HCT116 (cell line): ENCODE data around the gene KRTCAP3. TPM values are rescaled to one million over a fixed set of nuclear protein-coding genes. Genes with fewer than 3 reads are reported as not detected.

Source experiments
- ATAC-seq: fragments of 200-7000 bp; cut with Tn5 transposase; 2 replicates; pipeline ENCODE4 v1.9.1; 2020; ENCODE audit warnings: mild to moderate bottlenecking, moderate library complexity
- BruUV-seq: library from RNA; stranded (reverse); fragments of 400-500 nt; replicated peaks from 2 replicates; lab custom pipeline; 2021; lab: Mats Ljungman, UMichigan
- CTCF ChIA-PET: fragments of 300-600 bp; sonication (Branson Sonifier 250); formaldehyde crosslinking; loops from one replicate; lab custom pipeline; 2021; ENCODE audit warnings: antibody characterized with exemption; lab: Charles Lee
- POLR2A ChIA-PET: fragments of 300-600, 350-600 bp; sonication (Branson Sonifier 250); formaldehyde crosslinking; loops from one replicate; lab custom pipeline; 2021; ENCODE audit warnings: antibody characterized with exemption; lab: Charles Lee
- RAD21 ChIA-PET, 2 experiments: fragments of 300-600 bp; sonication (Branson Sonifier 250); formaldehyde crosslinking; loops; one replicate each; lab custom pipeline; 2023; ENCODE audit warnings: low total read pairs in 2 of 2; ENCODE audit not compliant: uncharacterized antibody in 2 of 2, unreplicated experiment in 2 of 2, low non-redundant PET in 1 of 2; lab: Charles Lee
- DNase-seq: peaks from one replicate; pipeline ENCODE4 v3.0.0-alpha.2; 2010; ENCODE audit warnings: low read depth, low spot score
- H2AFZ ChIP-seq: fragments of 200-600 bp; shearing (Covaris generic), sonication (generic); 2 replicates; pipeline ENCODE4 v1.6.1; 2017; ENCODE audit warnings: low read depth, mixed run types, mixed read lengths, antibody characterized with exemption, low read length; ENCODE audit not compliant: poor library complexity, severe bottlenecking
- H3K27ac ChIP-seq: 2 replicates; pipeline ENCODE4 v1.5.1; 2012; ENCODE audit warnings: low read depth, low read length
- H3K27me3 ChIP-seq: fragments of 200-600 bp; sonication (generic); 2 replicates; pipeline ENCODE4 v1.6.1; 2016; ENCODE audit warnings: mixed run types, low read length, mixed read lengths; ENCODE audit not compliant: insufficient read depth
- H3K36me3 ChIP-seq, 2 experiments: fragments of 200-500 bp in 1 of 2; fragments of 200-600 bp in 1 of 2; sonication (Bioruptor generic) in 1 of 2; sonication (generic) in 1 of 2; 2 replicates each; pipeline versions ENCODE4 v1.5.1 to v1.6.1; 2014 to 2016; ENCODE audit warnings: low read length in 2 of 2, inconsistent platforms in 1 of 2, mixed read lengths in 1 of 2, mixed run types in 1 of 2; ENCODE audit not compliant: insufficient read depth in 2 of 2, control insufficient read depth in 1 of 2
- H3K4me1 ChIP-seq, 2 experiments: fragments of 200-600 bp in 1 of 2; sonication (generic) in 1 of 2; 2 replicates each; pipeline versions ENCODE4 v1.5.1 to v1.6.1; 2012 to 2017; ENCODE audit warnings: low read length in 2 of 2, inconsistent platforms in 1 of 2, mild to moderate bottlenecking in 1 of 2, mixed read lengths in 1 of 2, mixed run types in 1 of 2, moderate library complexity in 1 of 2; ENCODE audit not compliant: insufficient read depth in 2 of 2, control insufficient read depth in 1 of 2
- H3K4me2 ChIP-seq: fragments of 200-600 bp; sonication (generic); 2 replicates; pipeline ENCODE4 v1.6.1; 2017; ENCODE audit warnings: mixed run types, low read length, mixed read lengths
- H3K4me3 ChIP-seq, 2 experiments: fragments of 200-600 bp in 1 of 2; sonication (generic) in 1 of 2; replicated peaks in 1 of 2; 2 replicates each; pipeline ENCODE4 v1.5.1; 2011 to 2016; ENCODE audit warnings: low read length in 2 of 2, control low read depth in 1 of 2, low read depth in 1 of 2, mild to moderate bottlenecking in 1 of 2, mixed read lengths in 1 of 2, mixed run types in 1 of 2
- H3K79me2 ChIP-seq: fragments of 200-600 bp; sonication (generic); 2 replicates; pipeline ENCODE4 v1.6.1; 2017; ENCODE audit warnings: mild to moderate bottlenecking, mixed run types, low read length, moderate library complexity, mixed read lengths; ENCODE audit not compliant: insufficient read depth
- H3K9ac ChIP-seq: fragments of 200-600 bp; sonication (generic); 2 replicates; pipeline ENCODE4 v1.6.1; 2016; ENCODE audit warnings: low read length, mixed read lengths
- H3K9me2 ChIP-seq: fragments of 200-600 bp; sonication (generic), shearing (Covaris generic); 2 replicates; pipeline ENCODE4 v1.6.1; 2017; ENCODE audit warnings: mixed run types, mild to moderate bottlenecking, moderate library complexity; ENCODE audit not compliant: insufficient read depth
- H3K9me3 ChIP-seq, 2 experiments: fragments of 200-500 bp in 1 of 2; fragments of 200-600 bp in 1 of 2; sonication (Bioruptor generic) in 1 of 2; sonication (generic) in 1 of 2; 2 replicates each; pipeline ENCODE4 v1.6.1; 2014 to 2017; ENCODE audit warnings: low read length in 2 of 2, mixed read lengths in 2 of 2, inconsistent platforms in 1 of 2, low read depth in 1 of 2, mild to moderate bottlenecking in 1 of 2, mixed run types in 1 of 2, moderate library complexity in 1 of 2; ENCODE audit not compliant: control insufficient read depth in 1 of 2, insufficient read depth in 1 of 2
- H4K20me1 ChIP-seq: fragments of 200-600 bp; sonication (generic), shearing (Covaris generic); 2 replicates; pipeline ENCODE4 v1.6.1; 2017; ENCODE audit warnings: mixed run types, mild to moderate bottlenecking, moderate library complexity; ENCODE audit not compliant: insufficient read depth
- CBX3 ChIP-seq: IDR thresholded peaks from 2 replicates; pipeline ENCODE4 v1.6.1; 2012; ENCODE audit warnings: low read depth
- CEBPB ChIP-seq: IDR thresholded peaks from 2 replicates; pipeline ENCODE4 v1.6.1; 2012; ENCODE audit warnings: low read depth
- EGR1 ChIP-seq: IDR thresholded peaks from 2 replicates; pipeline ENCODE4 v1.6.1; 2012; ENCODE audit warnings: low read depth
- ELF1 ChIP-seq: IDR thresholded peaks from 2 replicates; pipeline ENCODE4 v1.6.1; 2012; ENCODE audit warnings: low read depth, borderline replicate concordance
- EZH2 ChIP-seq: fragments of 200-600 bp; sonication (generic); IDR thresholded peaks from 2 replicates; pipeline ENCODE4 v1.6.1; 2017; ENCODE audit warnings: antibody characterized with exemption, mixed run types
- EZH2phosphoT487 ChIP-seq: fragments of 200-600 bp; IDR thresholded peaks from 2 replicates; pipeline ENCODE4 v1.6.1; 2018; ENCODE audit warnings: antibody characterized with exemption, borderline replicate concordance
- FOSL1 ChIP-seq: IDR thresholded peaks from 2 replicates; pipeline ENCODE4 v1.6.1; 2012; ENCODE audit warnings: low read depth
- JUND ChIP-seq: IDR thresholded peaks from 2 replicates; pipeline ENCODE4 v1.6.1; 2012
- MAX ChIP-seq: IDR thresholded peaks from 2 replicates; pipeline ENCODE4 v1.6.1; 2012
- POLR2A ChIP-seq: IDR thresholded peaks from 2 replicates; pipeline ENCODE4 v1.7.0; 2011; ENCODE audit warnings: borderline replicate concordance; ENCODE audit not compliant: insufficient read depth, insufficient read length; ENCODE audit errors: extremely low read depth
- RAD21 ChIP-seq: IDR thresholded peaks from 2 replicates; pipeline ENCODE4 v1.6.1; 2012; ENCODE audit warnings: low read depth, mild to moderate bottlenecking
- SIN3A ChIP-seq: IDR thresholded peaks from 2 replicates; pipeline ENCODE4 v1.6.1; 2012; ENCODE audit warnings: low read depth
- SP1 ChIP-seq: IDR thresholded peaks from 2 replicates; pipeline ENCODE4 v1.6.1; 2012; ENCODE audit warnings: low read depth
- SRF ChIP-seq: IDR thresholded peaks from 2 replicates; pipeline ENCODE4 v1.6.1; 2012; ENCODE audit warnings: low read depth
- TCF7L2 ChIP-seq: IDR thresholded peaks from 2 replicates; pipeline ENCODE4 v1.7.0; 2011; ENCODE audit warnings: borderline replicate concordance, inconsistent platforms; ENCODE audit not compliant: insufficient read depth, insufficient read length; ENCODE audit errors: extremely low read depth
- YY1 ChIP-seq: IDR thresholded peaks from 2 replicates; pipeline ENCODE4 v1.6.1; 2011; ENCODE audit warnings: low read length, low read depth, moderate library complexity, mild to moderate bottlenecking; ENCODE audit not compliant: insufficient replicate concordance; ENCODE audit errors: extremely low read depth
- ZFX ChIP-seq: fragments of 450-650 bp; IDR thresholded peaks from 2 replicates; pipeline ENCODE4 v1.6.1; 2017
- intact Hi-C: fragments of 100-400 bp; cut with micrococcal nuclease; formaldehyde crosslinking; loops from 2 replicates; pipeline ENCODE4 v1.10.0; 2022
- total RNA-seq: library from RNA; stranded (reverse); gene quantifications from one replicate; pipeline ENCODE4 v1.2.1, GENCODE V29; 2021; ENCODE audit not compliant: unreplicated experiment
- TF ChIP-seq, protein P1 (sequence below): IDR thresholded peaks from 2 replicates; pipeline ENCODE4 v1.6.1; 2011; ENCODE audit warnings: mild to moderate bottlenecking, low read length, moderate library complexity; ENCODE audit not compliant: insufficient replicate concordance; ENCODE audit errors: extremely low read depth
- TF ChIP-seq, protein P2 (sequence below): IDR thresholded peaks from 2 replicates; pipeline ENCODE4 v1.6.1; 2012
- TF ChIP-seq, protein P3 (sequence below): IDR thresholded peaks from 2 replicates; pipeline ENCODE4 v1.6.1; 2012; ENCODE audit warnings: low read depth

The KRTCAP3 gene
- total RNA-seq, 1 experiment from 2014 or later, result 65.7 TPM

DNA sequence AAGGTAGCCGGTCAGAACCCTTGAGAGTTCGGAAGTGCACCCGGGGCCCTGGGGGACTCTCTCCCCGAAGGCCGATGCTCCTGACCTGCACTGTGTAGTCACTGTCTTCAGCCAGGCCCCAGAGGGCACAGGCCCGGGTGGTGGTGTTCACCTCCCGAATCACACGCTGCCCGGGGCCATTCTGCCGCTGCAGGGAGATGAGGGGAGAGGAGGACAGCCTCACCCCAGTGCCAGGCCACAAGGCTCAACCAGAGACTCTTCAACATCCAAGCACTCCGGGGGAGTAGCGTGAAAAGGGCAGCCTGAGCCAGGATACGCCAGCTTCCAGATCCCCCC, 51.7 kb downstream of the KRTCAP3 start:
- Histone ChIP-seq H3K27ac (no peak overlapping the region), H3K36me3 (no peaks in the 10 kb centered on the region), H3K4me3 (no peak overlapping the region), H3K27me3 (peaks cover 8% of the 10 kb centered on the region; the same call in 1 of the 2 replicates), H2AFZ (no peak overlapping the region), H3K79me2 (no peaks in the 10 kb centered on the region), H3K9ac (no peak overlapping the region), H3K9me3 (no peaks in the 10 kb centered on the region), H3K4me1 (peaks cover 4 to 22% of the 10 kb centered on the region in 2 experiments), H3K9me2 (no peaks in the 10 kb centered on the region), H3K4me2 (peak overlapping the region; percentile 76), H4K20me1 (no peaks in the 10 kb centered on the region)
- ChIA-PET POLR2A (no interaction called here), CTCF (no interaction called here), RAD21 (no interaction called here)
- no peak for TF ChIP-seq SIN3A
- no peak for TF ChIP-seq EZH2phosphoT487
- no peak for TF ChIP-seq EGR1
- TF ChIP-seq ELF1, result no peak
- TF ChIP-seq SP1, result no peak
- TF ChIP-seq JUND, result no peak
- no peak for TF ChIP-seq RAD21
- no peak for TF ChIP-seq EZH2
- no peak for TF ChIP-seq MAX
- TF ChIP-seq, protein P1, sequence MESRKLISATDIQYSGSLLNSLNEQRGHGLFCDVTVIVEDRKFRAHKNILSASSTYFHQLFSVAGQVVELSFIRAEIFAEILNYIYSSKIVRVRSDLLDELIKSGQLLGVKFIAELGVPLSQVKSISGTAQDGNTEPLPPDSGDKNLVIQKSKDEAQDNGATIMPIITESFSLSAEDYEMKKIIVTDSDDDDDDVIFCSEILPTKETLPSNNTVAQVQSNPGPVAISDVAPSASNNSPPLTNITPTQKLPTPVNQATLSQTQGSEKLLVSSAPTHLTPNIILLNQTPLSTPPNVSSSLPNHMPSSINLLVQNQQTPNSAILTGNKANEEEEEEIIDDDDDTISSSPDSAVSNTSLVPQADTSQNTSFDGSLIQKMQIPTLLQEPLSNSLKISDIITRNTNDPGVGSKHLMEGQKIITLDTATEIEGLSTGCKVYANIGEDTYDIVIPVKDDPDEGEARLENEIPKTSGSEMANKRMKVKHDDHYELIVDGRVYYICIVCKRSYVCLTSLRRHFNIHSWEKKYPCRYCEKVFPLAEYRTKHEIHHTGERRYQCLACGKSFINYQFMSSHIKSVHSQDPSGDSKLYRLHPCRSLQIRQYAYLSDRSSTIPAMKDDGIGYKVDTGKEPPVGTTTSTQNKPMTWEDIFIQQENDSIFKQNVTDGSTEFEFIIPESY, result no peak
- no peak for TF ChIP-seq CEBPB
- no peak for TF ChIP-seq CBX3
- no peak for TF ChIP-seq ZFX
- TF ChIP-seq YY1, result no peak
- TF ChIP-seq POLR2A, result no peak
- no peak for TF ChIP-seq FOSL1
- TF ChIP-seq, protein P2, sequence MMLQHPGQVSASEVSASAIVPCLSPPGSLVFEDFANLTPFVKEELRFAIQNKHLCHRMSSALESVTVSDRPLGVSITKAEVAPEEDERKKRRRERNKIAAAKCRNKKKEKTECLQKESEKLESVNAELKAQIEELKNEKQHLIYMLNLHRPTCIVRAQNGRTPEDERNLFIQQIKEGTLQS, result no peak
- TF ChIP-seq, protein P3, sequence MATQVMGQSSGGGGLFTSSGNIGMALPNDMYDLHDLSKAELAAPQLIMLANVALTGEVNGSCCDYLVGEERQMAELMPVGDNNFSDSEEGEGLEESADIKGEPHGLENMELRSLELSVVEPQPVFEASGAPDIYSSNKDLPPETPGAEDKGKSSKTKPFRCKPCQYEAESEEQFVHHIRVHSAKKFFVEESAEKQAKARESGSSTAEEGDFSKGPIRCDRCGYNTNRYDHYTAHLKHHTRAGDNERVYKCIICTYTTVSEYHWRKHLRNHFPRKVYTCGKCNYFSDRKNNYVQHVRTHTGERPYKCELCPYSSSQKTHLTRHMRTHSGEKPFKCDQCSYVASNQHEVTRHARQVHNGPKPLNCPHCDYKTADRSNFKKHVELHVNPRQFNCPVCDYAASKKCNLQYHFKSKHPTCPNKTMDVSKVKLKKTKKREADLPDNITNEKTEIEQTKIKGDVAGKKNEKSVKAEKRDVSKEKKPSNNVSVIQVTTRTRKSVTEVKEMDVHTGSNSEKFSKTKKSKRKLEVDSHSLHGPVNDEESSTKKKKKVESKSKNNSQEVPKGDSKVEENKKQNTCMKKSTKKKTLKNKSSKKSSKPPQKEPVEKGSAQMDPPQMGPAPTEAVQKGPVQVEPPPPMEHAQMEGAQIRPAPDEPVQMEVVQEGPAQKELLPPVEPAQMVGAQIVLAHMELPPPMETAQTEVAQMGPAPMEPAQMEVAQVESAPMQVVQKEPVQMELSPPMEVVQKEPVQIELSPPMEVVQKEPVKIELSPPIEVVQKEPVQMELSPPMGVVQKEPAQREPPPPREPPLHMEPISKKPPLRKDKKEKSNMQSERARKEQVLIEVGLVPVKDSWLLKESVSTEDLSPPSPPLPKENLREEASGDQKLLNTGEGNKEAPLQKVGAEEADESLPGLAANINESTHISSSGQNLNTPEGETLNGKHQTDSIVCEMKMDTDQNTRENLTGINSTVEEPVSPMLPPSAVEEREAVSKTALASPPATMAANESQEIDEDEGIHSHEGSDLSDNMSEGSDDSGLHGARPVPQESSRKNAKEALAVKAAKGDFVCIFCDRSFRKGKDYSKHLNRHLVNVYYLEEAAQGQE, result no peak
- no peak for TF ChIP-seq SRF
- no peak for TF ChIP-seq TCF7L2
- ATAC-seq, result no peak
- DNase-seq, result no peak
- intact Hi-C loops, result no loop called here
- TSS peak; percentile 52 for BruUV-seq
